Measurements from ENCODE around the gene FBXW7. TPM values are rescaled to one million over a fixed set of nuclear protein-coding genes. Genes with fewer than 3 reads are reported as not detected.

FBXW7 gene
- total and polyA plus RNA-seq, 2 experiments from 2014 or later, result 19.7 to 67.7 TPM

DNA sequence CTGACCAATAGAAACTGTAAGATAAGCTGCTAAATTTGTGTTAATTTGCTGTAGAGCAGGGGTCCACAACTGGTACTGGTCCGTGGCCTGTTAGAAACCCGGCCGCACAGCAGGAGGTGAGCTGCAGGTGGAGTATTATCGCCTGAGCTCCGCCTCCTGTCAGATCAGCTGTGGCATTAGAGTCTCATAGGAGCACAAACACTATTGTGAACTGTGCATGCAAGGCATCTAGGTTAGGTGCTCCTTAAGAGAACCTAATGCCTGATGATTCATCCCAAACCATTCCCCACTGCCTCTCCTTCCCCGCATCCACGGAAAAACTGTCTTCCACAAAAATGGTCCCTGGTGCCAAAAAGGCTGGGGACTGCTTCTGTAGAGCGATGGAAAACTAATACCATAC, 19.7 kb downstream of the FBXW7 start:
- Histone ChIP-seq H3K4me1 (ENCODE audit: low read depth) (peaks cover 6% of the 10 kb centered on the region), H3K9me3 (ENCODE audit: low read depth) (no peaks in the 10 kb centered on the region), H3K4me3 (no peak overlapping the region), H3K27me3 (no peaks in the 10 kb centered on the region), H3K36me3 (no peaks in the 10 kb centered on the region), H3K27ac (no peak overlapping the region)
- DNase-seq (ENCODE audit: low read depth in 1 of 2, low spot score in 1 of 2), result peak in 1 of 2 donors; percentile 21
- TF ChIP-seq, protein P1, sequence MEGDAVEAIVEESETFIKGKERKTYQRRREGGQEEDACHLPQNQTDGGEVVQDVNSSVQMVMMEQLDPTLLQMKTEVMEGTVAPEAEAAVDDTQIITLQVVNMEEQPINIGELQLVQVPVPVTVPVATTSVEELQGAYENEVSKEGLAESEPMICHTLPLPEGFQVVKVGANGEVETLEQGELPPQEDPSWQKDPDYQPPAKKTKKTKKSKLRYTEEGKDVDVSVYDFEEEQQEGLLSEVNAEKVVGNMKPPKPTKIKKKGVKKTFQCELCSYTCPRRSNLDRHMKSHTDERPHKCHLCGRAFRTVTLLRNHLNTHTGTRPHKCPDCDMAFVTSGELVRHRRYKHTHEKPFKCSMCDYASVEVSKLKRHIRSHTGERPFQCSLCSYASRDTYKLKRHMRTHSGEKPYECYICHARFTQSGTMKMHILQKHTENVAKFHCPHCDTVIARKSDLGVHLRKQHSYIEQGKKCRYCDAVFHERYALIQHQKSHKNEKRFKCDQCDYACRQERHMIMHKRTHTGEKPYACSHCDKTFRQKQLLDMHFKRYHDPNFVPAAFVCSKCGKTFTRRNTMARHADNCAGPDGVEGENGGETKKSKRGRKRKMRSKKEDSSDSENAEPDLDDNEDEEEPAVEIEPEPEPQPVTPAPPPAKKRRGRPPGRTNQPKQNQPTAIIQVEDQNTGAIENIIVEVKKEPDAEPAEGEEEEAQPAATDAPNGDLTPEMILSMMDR (IDR thresholded peaks at IDR 0.05; ENCODE audit: low read depth, low read length), result no peak

DNA sequence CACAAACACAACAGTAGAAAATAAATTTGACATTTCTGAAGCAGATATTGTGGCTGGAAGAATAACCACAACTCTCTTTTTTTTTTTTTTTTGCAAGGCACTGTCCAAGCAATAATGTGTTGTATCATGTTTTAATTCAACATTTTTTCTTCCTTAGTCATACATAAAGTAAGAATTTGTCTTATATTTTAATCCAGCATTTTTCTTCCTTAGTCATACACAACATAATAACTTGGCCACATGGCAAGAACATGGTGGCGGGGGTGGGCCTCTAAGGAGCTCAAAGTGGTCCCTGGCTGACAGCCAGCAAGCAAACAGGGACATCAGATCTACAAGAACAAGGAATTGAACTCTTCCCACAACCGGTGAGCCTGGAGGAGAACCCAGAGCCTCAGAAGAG, 20.2 kb downstream of the FBXW7 start:
- Histone ChIP-seq H3K4me1 (ENCODE audit: low read depth) (peaks cover 6% of the 10 kb centered on the region), H3K27me3 (no peaks in the 10 kb centered on the region), H3K36me3 (no peaks in the 10 kb centered on the region), H3K9me3 (ENCODE audit: low read depth) (no peaks in the 10 kb centered on the region), H3K27ac (no peak overlapping the region), H3K4me3 (no peak overlapping the region)
- TF ChIP-seq, protein P1 (IDR thresholded peaks at IDR 0.05; ENCODE audit: low read depth, low read length), result no peak
- peak in 1 of 2 donors; percentile 59 for DNase-seq (ENCODE audit: low read depth in 1 of 2, low spot score in 1 of 2)

DNA sequence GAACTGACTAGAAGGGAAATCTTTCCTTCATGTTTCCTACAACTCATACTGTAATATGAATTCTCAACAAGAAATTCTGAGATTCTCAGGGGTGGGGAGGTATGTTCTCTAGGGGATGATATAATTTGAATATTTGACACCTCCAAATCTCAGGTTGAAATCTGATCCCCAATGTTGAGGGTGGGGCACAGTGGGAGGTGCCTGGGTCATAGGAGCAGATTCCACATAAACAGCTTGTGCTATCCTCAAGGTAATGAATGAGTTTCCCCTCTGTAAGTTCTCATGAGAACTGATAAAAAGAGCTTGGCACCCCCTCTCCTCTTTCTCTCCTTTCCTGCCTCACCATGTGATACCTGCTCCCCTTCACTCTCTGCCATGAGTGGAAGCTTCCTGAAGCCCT, 21.5 kb downstream of the FBXW7 start:
- TF ChIP-seq, protein P1 (IDR thresholded peaks at IDR 0.05; ENCODE audit: low read depth, low read length), result no peak
- Histone ChIP-seq H3K4me3 (no peak overlapping the region), H3K4me1 (ENCODE audit: low read depth) (peaks cover 6% of the 10 kb centered on the region), H3K9me3 (ENCODE audit: low read depth) (no peaks in the 10 kb centered on the region), H3K27me3 (no peaks in the 10 kb centered on the region), H3K36me3 (no peaks in the 10 kb centered on the region), H3K27ac (no peak overlapping the region)
- DNase-seq (ENCODE audit: low read depth in 1 of 2, low spot score in 1 of 2), result no peak

GRCh38 chr4:152513078-152513477, 22.8 kb downstream of the FBXW7 start:
- Histone ChIP-seq H3K36me3 (no peaks in the 10 kb centered on the region), H3K27me3 (no peaks in the 10 kb centered on the region), H3K4me1 (ENCODE audit: low read depth) (peaks cover 6% of the 10 kb centered on the region), H3K9me3 (ENCODE audit: low read depth) (no peaks in the 10 kb centered on the region), H3K27ac (no peak overlapping the region), H3K4me3 (no peak overlapping the region)
- TF ChIP-seq, protein P1 (IDR thresholded peaks at IDR 0.05; ENCODE audit: low read depth, low read length), result no peak
- DNase-seq (ENCODE audit: low read depth in 1 of 2, low spot score in 1 of 2), result no peak

DNA sequence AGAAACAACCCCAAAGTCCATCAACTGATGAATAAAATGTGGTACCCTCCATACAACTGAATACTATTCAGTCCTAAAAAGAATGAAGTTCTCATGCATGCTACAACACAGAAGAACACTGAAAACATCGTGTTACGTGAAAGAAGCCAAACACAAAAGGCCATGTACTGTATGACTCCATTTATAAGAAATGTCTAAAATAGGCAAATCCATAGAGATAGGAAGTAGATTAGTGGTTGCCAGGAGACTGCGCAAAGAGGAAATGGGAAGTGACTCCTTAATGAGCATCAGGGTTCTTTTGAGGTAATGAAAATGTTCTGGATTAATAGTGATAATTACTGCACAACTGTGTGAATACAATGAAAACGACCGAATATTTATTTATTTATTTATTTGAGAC, 23.4 kb downstream of the FBXW7 start:
- TF ChIP-seq, protein P1 (IDR thresholded peaks at IDR 0.05; ENCODE audit: low read depth, low read length), result no peak
- peaks cover 6% of the 10 kb centered on the region for H3K4me1 ChIP-seq (ENCODE audit: low read depth)
- no peak for DNase-seq (ENCODE audit: low read depth in 1 of 2, low spot score in 1 of 2)
- H3K4me3 ChIP-seq, result no peak overlapping the region
- H3K27ac ChIP-seq, result no peak overlapping the region
- no peaks in the 10 kb centered on the region for H3K9me3 ChIP-seq (ENCODE audit: low read depth)
- H3K36me3 ChIP-seq, result no peaks in the 10 kb centered on the region
- no peaks in the 10 kb centered on the region for H3K27me3 ChIP-seq
